ENCODE measurements around the gene NRXN3.

DNA sequence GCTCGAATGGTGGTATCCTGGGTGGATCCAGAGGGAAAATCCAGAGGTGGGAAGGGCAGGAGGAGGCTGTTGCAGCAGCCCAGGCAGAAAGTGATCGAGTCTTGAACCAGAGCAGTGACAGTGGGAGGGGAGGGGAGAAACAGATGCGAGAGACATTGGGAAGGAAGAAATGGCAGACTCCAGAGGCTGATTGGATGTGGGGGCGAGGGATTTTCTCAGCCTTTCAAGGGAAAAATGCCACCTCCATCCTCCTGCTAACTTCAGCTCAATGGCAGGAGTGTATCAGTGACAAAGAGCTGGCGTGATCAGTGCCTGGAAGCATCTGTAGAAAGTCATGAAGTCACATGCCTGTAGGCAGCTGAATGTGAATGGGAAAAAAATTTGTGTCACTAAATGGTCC lies 38.6 kb upstream of the NRXN3 start:
- TF ChIP-seq, protein P1, sequence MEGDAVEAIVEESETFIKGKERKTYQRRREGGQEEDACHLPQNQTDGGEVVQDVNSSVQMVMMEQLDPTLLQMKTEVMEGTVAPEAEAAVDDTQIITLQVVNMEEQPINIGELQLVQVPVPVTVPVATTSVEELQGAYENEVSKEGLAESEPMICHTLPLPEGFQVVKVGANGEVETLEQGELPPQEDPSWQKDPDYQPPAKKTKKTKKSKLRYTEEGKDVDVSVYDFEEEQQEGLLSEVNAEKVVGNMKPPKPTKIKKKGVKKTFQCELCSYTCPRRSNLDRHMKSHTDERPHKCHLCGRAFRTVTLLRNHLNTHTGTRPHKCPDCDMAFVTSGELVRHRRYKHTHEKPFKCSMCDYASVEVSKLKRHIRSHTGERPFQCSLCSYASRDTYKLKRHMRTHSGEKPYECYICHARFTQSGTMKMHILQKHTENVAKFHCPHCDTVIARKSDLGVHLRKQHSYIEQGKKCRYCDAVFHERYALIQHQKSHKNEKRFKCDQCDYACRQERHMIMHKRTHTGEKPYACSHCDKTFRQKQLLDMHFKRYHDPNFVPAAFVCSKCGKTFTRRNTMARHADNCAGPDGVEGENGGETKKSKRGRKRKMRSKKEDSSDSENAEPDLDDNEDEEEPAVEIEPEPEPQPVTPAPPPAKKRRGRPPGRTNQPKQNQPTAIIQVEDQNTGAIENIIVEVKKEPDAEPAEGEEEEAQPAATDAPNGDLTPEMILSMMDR (IDR thresholded peaks at IDR 0.05) = no peak
- no peak for TF ChIP-seq POLR2A (IDR thresholded peaks at IDR 0.05)
